IPS-18a (cell line): ENCODE measurements around the gene SUB1.
"Not testable (repeated sequence)": the region's sequence is repeated elsewhere in the genome, so short reads cannot be mapped to it uniquely, and the experiment has no call there.

Experiments
- H3K27ac ChIP-seq: one replicate; pipeline ENCODE4 v1.5.1; 2013; ENCODE audit warnings: low read length
- H3K27me3 ChIP-seq: one replicate; pipeline ENCODE4 v1.6.1; 2013; ENCODE audit warnings: mild to moderate bottlenecking, low read length; ENCODE audit not compliant: control insufficient read depth, insufficient read depth
- H3K36me3 ChIP-seq: one replicate; pipeline ENCODE4 v1.6.1; 2013; ENCODE audit warnings: low read depth, low read length; ENCODE audit not compliant: control insufficient read depth
- H3K4me1 ChIP-seq: one replicate; pipeline ENCODE4 v1.6.1; 2013; ENCODE audit warnings: low read depth, low read length; ENCODE audit not compliant: control insufficient read depth
- H3K4me3 ChIP-seq: one replicate; pipeline ENCODE4 v1.5.1; 2013; ENCODE audit warnings: low read length
- H3K9ac ChIP-seq: one replicate; pipeline ENCODE4 v1.6.1; 2013; ENCODE audit warnings: mild to moderate bottlenecking, low read length, moderate library complexity
- H3K9me3 ChIP-seq: one replicate; pipeline ENCODE4 v1.6.1; 2013; ENCODE audit warnings: low read depth, low read length; ENCODE audit not compliant: control insufficient read depth

Gene SUB1

DNA sequence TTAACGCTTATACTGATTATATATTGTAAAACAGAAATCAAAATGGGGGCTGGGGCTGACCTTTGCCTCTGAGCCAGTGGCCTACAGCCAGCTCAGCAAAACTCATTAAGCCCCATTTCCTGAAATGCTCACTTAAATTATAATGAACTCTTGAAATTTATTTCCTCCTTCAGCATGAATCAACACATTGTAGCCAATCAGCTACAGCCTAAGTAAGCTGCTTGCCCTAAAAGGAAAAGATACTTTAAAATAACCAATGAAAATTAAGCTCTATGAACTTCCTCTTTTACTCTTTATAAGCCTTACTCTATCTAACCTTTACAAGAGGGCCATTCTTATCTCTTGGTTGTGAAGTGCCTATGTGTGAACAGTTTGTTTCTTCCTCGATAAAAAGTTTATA, 33.5 kb upstream of the SUB1 start:
- H3K4me1 ChIP-seq = no peaks in the 10 kb centered on the region
- no peaks in the 10 kb centered on the region for H3K9me3 ChIP-seq
- H3K27me3 ChIP-seq = no peaks in the 10 kb centered on the region
- no peaks in the 10 kb centered on the region for H3K36me3 ChIP-seq
- H3K4me3 ChIP-seq = no peak overlapping the region
- H3K27ac ChIP-seq = no peak overlapping the region
- no peak overlapping the region for H3K9ac ChIP-seq

DNA sequence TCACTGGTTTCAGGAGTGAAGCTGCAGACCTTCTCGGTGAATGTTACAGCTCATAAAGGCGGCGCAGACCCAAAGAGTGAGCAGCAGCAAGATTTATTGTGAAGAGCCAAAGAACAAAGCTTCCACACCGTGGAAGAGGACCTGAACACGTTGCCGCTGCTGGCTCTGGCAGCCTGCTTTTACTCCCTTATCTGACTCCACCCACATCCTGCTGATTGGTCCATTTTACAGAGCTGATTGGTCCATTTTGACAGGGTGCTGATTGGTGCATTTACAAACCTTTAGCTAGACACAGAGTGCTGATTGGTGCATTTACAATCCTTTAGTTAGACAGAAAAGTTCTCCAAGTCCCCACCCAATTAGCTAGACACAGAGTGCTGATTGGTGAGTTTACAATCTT, 32.9 kb upstream of the SUB1 start:
- not testable (repeated sequence) for H3K36me3 ChIP-seq, H3K9me3 ChIP-seq, H3K27me3 ChIP-seq, H3K4me3 ChIP-seq, H3K9ac ChIP-seq, H3K27ac ChIP-seq, H3K4me1 ChIP-seq

DNA sequence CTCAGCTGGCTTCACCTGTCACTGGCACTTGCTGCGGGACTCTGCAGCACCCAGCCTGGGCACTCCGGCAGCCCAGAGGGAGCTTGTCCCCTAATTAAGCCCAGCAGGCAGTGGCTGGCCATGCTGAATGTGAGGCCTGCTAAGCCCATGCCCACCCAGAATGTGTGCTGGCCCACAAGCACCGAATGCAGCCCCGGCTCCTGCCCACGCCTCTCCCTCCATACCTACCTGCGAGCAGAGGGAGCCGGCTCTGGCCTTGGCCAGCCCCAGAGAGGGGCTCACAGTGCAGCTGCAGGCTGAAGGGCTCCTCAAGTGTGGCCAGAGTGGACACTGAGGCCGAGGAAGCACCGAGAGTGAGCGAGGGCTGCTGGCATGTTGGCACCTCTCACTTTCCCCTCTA, 32.4 kb upstream of the SUB1 start:
- H3K4me3 ChIP-seq = no peak overlapping the region

DNA sequence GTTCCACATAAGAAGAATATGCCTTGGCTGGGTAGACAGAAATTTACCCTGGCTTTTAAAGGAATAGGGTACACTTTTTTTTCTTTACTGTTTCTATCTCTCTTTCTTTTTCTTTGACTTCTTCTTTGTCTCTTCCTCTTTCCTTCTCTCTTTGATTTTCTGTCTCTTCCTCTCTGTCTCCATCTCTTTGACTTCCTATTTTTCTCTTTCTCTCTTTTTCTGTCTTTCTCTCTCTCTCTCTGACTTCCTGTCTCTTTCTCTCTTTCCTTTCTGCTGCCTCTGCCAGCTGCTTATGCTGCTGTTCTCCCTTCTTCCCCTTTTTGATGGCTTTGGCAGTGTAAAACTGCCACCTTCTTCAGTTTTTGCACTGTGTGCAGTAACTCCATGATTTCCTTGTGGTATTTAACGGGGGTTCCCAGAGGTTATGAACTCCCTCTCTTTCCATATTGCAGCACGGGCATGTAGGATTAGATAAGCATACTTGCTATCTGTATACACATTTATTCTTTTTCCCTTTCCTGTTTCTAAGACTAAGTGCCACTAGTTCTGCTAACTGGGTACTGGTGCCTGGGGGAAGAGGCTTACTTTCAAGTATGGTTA, 31.1 kb upstream of the SUB1 start:
- H3K27me3 ChIP-seq, H3K4me1 ChIP-seq, H3K4me3 ChIP-seq, H3K9ac ChIP-seq, H3K27ac ChIP-seq, H3K36me3 ChIP-seq, H3K9me3 ChIP-seq: not testable (repeated sequence)

More for the DNA sequence above, 32.4 kb upstream of the SUB1 start:
- Histone ChIP-seq H3K27me3 (no peaks in the 10 kb centered on the region), H3K9ac (no peak overlapping the region), H3K9me3 (no peaks in the 10 kb centered on the region), H3K27ac (no peak overlapping the region), H3K4me1 (no peaks in the 10 kb centered on the region), H3K36me3 (no peaks in the 10 kb centered on the region)

DNA sequence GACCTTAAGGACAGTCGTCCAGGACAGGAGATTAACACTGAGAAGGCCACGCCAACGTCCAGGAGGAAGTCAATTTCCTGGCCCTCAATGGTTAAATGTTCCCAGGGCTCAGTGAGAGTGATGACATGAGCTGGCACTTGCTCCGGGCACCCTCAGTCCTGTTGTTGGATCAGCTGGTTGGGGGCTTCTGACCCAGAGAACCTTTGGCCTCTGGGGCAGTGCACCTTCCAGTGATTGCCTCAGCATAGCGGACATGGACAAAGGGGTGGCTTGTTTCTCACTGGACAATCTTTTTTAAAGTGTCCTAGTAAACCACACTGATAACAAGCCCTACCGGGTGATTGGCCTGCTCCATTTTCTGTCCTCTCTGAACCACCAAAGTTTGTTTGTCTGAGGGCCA, 28.8 kb upstream of the SUB1 start:
- not testable (repeated sequence) for H3K4me3 ChIP-seq, H3K36me3 ChIP-seq, H3K27me3 ChIP-seq, H3K4me1 ChIP-seq, H3K9ac ChIP-seq, H3K9me3 ChIP-seq, H3K27ac ChIP-seq

DNA sequence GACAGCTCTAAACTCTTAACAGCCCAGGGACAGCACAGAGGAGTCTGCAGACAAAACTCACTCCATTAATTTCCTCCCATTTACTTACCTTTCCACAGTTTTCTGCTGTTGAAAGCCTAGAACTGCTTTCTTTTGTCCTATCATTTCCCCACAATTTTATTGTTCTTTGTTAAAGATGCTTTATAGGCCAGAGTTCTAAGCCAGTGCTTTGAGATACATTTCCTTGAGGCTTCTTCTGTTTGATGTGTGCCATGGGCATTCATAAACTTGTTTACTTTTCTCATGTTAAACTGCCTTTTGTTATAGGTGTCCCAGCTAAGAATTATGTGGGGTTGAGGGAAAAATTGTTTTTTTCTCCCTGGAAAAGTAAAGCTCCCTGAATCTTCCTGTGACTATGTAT, 25.9 kb upstream of the SUB1 start:
- Histone ChIP-seq H3K27me3 (no peaks in the 10 kb centered on the region), H3K4me3 (no peak overlapping the region), H3K27ac (no peak overlapping the region), H3K4me1 (no peaks in the 10 kb centered on the region), H3K36me3 (no peaks in the 10 kb centered on the region), H3K9me3 (no peaks in the 10 kb centered on the region), H3K9ac (no peak overlapping the region)

DNA sequence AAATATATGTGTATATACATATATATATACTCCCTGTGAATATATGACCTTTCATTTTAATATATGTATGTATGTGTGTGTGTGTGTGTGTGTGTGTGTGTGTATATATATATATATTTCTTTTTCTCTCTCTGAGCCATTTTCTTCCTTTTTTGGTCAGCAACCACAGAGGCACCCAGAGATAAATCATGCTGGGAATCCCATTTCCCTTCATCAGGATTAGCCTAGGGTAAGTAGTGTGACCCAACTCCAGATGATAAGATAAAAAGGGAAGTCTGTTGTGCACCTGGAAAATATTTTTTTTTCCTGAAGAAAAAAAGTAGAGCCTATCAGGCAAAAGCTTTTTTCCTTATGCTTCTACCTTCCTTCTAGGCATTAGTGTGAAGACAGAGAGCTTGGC, 25.4 kb upstream of the SUB1 start:
- Histone ChIP-seq H3K27me3 (no peaks in the 10 kb centered on the region), H3K36me3 (no peaks in the 10 kb centered on the region), H3K9ac (no peak overlapping the region), H3K27ac (no peak overlapping the region), H3K9me3 (no peaks in the 10 kb centered on the region), H3K4me3 (no peak overlapping the region), H3K4me1 (no peaks in the 10 kb centered on the region)

DNA sequence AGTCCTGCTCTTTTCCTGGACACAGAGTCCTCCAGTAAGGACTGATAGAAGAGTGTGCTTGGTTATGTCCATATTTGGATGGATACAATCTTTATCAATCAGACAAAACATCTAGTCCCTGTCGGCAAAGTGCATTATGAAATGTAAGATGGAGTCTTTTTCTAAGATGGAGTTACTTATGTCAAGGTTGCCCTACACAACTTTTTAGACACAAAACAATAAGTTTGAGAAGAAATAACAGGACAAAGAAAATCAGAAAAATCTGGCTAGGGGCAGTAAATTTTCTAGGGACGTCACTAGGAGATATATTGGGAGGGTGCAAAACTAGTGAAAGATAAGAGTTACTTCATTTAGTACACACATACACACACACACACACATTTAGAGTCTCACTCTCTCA, 23.3 kb upstream of the SUB1 start:
- H3K4me3 ChIP-seq = no peak overlapping the region

DNA sequence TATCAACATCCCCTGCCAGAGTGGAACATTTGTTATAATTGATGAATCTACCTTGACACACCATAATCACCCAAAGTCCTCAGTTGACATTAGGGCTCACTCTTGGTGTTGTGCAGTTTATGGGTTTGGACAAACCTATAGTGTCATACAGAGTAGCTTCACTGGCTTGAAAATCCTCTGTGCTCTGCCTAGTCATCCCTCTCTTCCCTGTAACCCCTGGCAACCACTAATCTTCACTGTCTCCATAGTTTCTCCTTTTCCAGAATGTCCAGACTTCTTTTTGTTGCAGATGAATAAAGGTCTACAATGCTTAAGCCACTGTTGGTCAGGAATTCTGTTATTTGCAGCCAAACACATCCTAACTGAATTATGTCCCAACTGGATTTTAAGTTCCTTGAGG, 22.5 kb upstream of the SUB1 start:
- no peak overlapping the region for H3K27ac ChIP-seq
- H3K4me1 ChIP-seq = no peaks in the 10 kb centered on the region
- H3K27me3 ChIP-seq = no peaks in the 10 kb centered on the region
- H3K36me3 ChIP-seq = no peaks in the 10 kb centered on the region
- H3K9ac ChIP-seq = no peak overlapping the region
- H3K9me3 ChIP-seq = no peaks in the 10 kb centered on the region
- H3K4me3 ChIP-seq = no peak overlapping the region

More for the DNA sequence above, 23.3 kb upstream of the SUB1 start:
- Histone ChIP-seq H3K27me3 (no peaks in the 10 kb centered on the region), H3K27ac (no peak overlapping the region), H3K36me3 (no peaks in the 10 kb centered on the region), H3K9ac (no peak overlapping the region), H3K4me1 (no peaks in the 10 kb centered on the region), H3K9me3 (no peaks in the 10 kb centered on the region)

DNA sequence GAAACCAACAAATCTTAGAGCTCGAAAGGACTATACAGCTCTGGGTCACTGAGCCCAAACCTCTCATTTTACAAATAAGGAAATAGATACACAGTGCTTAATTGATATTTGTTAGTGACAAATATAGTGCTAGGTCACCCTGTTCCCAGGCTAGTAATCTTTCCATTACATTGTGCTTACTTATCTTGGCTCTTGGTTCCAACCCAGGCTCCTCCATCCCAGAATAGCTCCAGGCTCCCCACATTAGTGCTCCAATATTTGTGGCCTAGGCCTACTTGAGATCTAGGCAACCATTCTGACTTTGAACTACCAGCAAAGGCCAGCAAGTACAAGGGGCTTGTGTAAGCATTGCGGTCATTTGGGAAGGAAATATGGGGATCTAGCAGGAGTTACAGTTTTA, 21.7 kb upstream of the SUB1 start:
- Histone ChIP-seq H3K9me3 (no peaks in the 10 kb centered on the region), H3K9ac (no peak overlapping the region), H3K4me3 (no peak overlapping the region), H3K36me3 (no peaks in the 10 kb centered on the region), H3K4me1 (no peaks in the 10 kb centered on the region), H3K27me3 (no peaks in the 10 kb centered on the region), H3K27ac (no peak overlapping the region)

DNA sequence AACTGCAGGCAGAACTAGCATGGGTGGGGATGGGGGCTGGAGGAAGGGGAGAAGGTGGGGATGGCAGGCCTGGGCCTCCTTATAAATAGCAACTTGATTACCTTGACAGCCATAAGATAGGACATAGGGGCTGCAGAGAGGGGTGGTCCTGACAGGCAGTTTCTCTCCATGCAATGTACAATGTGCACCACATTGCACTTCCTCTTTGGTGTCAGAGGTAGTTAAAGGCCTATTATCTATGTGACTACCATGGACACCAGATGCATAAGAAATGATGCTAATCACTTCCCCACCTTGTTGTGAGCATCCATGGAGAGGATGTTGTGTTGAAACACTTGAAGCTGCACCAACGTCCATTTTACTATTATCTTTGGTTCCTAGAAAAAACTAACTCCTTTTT, 20.2 kb upstream of the SUB1 start:
- Histone ChIP-seq H3K27me3 (no peaks in the 10 kb centered on the region), H3K4me3 (no peak overlapping the region), H3K4me1 (no peaks in the 10 kb centered on the region), H3K9me3 (no peaks in the 10 kb centered on the region), H3K36me3 (no peaks in the 10 kb centered on the region), H3K9ac (no peak overlapping the region), H3K27ac (no peak overlapping the region)

DNA sequence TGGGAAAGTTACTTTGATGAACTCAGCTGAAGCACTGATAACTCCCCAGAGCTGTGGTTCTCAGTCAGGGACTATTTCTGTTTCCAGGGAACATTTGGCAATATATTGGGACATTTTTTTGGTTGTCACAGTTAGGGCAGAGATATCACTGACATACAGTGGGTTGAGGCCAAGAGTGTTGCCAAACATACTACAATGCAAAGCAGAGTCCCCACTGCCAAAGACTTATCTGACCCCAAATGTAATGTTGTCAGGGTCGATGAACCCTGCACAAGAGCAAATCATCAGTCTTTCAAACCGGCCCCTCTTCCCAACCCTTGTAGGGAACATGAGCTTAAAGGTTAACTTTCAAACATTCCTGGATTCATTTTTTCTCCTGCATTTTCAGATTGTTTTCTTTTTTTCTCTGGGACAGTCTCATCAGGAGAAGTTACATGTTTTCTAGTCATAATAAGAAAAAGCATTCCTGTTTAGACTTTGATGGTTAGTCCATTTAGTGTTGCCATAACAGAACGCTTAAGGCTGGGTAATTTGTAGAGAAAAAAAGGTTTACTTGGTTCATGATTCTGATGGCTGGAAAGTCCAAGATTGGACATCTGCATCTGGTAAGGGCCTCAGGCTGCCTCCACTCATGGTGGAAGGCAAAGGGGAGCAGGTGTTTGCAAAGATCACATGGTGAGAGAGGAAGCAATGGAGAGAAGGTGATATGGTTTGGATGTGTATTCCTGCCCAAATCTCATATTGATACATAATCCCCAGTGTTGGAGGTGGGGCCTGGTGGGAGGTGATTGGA, 18.8 kb upstream of the SUB1 start:
- Histone ChIP-seq H3K27ac (no peak overlapping the region), H3K4me1 (no peaks in the 10 kb centered on the region), H3K9me3 (no peaks in the 10 kb centered on the region), H3K27me3 (no peaks in the 10 kb centered on the region), H3K36me3 (no peaks in the 10 kb centered on the region), H3K9ac (no peak overlapping the region), H3K4me3 (no peak overlapping the region)
